HL-60/S4 treated with phorbol 12-myristate 13-acetate at 8.2 ng/mL for 4 days and 3 days (cell line): Measurements from ENCODE around the gene FAM53B.

Experiments
- in situ Hi-C: fragments of 300-500 bp; cut with MboI; formaldehyde crosslinking; loops from 2 replicates; pipeline ENCODE4 v1.15.0; 2022; ENCODE audit warnings: low sequenced_read_pairs

FAM53B gene

GRCh38 chr10:124743191-124744101, 732 bp downstream of the FAM53B start:
- in situ Hi-C loops = no loop called here

DNA sequence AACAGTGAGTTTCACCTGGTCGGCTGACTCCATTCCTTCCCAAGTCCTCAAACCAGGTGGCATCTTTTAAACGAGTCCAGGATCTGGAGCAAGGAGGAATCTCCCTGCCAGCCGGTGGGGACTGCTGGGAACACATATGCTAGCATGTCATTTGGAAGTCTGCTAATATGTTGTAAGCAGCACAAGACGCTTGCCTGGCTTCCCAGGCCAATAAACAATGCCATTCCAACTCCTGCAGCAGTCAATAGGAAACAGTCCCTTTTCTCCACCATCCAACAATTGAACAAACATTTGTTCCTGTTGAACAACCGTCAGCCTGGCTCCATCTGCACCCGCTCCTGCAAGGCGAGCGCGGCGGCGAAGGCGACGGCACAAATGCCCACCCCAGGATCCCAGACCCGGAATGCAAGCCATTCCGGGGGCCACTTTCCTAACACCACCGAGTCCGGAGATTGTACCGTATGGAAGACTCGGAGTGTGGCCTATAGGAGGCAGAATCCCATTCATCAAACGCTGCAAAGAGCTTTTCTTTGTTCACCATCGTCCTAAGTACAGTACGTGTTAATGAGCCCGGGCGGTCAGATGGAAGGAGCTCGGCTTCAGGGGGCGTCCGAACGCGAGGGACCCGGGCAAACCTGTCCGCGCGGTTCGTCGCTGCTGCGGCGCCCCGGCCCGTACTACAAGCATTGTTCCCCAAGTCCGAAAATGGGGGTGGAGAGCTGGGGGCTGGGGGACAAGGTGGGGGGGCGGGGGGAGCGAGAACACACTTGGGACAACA, 1.6 kb downstream of the FAM53B start:
- in situ Hi-C loops = no loop called here

GRCh38 chr10:124741922-124742412, 2.2 kb downstream of the FAM53B start:
- in situ Hi-C loops = no loop called here

GRCh38 chr10:124741281-124741921, 2.8 kb downstream of the FAM53B start:
- in situ Hi-C loops = no loop called here

GRCh38 chr10:124740369-124741280, 3.6 kb downstream of the FAM53B start:
- in situ Hi-C loops = no loop called here

- in situ Hi-C loops = no loop called here
These were observed 4.2 kb downstream of the FAM53B start for GRCh38 chr10:124739986-124740368.

DNA sequence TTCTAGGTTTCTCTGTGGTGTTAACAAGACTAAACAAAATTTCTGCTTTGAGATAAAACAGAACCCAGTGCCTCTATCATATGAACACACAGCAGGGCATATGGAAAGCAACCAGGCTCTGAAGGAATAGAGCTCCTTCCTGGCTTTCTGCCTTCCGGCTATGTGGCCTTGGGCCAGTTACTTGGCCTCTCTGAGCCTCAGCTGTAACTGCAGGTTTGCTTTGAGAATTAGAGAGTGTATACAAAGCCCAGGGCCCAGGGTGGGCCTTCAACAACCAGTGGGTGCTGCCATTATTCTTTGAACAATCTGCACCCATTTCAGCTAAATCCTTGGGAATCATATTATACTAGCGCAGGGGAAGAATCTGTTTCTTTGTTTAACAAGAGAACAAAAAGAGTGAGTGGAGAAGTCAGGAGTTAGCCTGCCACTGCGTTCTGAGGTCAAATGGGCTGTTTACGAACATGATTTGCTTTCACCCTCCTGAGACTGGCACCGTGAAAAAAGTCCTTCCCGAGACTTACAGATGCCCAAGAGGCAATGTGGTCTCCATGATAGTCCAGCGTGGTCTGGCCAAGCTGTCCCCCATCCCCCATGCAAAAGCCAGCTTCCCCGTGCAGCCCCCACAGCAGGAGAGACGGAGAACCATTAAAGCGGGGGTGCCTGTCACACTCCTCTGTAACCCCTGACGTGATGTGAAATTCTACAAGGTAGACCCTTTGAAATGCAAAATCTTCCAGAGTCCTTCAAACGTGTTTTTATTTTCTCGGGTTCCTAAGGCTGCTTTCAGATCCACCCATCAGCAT, 4.9 kb downstream of the FAM53B start:
- in situ Hi-C loops = no loop called here

GRCh38 chr10:124738441-124738840, 5.7 kb downstream of the FAM53B start:
- in situ Hi-C loops = no loop called here

GRCh38 chr10:124737708-124738107, 6.5 kb downstream of the FAM53B start:
- in situ Hi-C loops = no loop called here

GRCh38 chr10:124737221-124737620, 7.0 kb downstream of the FAM53B start:
- in situ Hi-C loops = no loop called here

GRCh38 chr10:124736491-124737136, 7.6 kb downstream of the FAM53B start:
- in situ Hi-C loops = no loop called here

- in situ Hi-C loops = no loop called here
These were observed 8.5 kb downstream of the FAM53B start for GRCh38 chr10:124735491-124736286.

DNA sequence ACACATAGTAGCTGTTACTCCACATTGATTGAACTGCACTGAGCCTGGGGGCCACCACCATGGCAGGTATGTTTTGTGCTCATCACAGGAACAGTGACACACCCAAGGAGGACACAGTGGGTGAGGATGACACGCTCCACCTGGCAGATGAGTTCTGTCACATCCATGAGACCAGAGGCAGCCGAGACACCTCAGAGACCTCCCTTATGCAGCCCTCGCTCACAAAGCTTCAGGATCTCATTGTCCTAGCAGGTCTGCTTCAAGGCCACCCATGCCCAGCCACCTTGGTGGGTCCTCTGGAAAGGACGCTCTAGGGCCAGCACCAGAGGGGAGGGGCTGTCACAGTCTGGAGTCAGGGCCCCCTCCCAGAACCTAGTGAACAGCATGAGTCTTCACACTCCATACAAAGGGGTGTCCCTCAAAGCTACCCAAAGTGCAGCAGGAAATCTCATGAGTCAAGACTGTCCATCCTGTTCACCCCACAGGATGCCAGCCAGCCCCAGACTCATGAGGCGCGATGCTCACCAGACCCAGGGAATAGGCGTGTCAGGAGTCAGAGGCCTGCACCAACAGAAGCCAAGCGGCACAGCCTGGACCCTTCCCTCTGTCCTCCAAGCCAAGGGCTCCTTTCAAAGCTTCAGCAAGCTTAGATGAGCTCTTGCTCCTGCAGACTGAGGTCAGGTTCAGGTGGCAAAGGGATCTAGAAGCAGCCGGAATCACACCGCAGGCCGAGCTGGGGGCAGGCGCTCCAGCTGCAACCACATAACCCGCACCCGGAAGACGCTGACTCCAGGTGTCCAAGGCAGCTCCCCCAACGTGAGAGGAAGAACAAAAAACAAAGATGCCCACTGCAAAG, 9.6 kb downstream of the FAM53B start:
- in situ Hi-C loops = no loop called here

DNA sequence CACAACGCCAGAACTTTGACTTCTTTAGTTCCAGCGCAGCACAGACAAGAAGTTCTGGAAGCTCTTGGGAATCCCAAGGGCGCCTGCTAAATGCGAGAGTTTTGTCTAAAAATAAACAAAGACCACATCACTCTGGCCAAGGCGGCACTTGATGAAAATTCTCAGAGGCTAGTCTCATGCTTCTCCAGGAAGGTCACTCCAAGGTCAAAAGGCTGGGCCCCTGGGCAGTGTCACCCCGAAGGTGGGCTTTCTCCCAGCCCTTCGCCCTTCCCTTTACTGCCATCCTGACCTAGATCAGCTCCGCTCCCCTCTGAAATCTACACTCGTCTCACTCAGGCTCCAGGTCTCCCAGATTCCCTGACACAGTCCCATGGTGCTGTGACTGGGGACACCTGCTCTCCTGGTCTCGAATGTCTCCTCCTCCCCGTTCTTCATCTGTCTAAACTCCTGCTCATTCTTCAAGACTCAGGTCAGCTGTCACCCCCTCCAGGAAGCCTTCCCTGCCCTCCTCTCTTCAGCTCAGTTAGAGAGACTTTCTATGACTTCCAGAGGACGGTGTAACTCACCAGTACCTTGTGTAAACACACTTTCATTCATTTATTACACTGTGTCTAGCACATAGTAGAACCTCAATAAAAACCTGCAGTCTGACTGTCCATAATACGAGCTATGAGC, 10.5 kb downstream of the FAM53B start:
- in situ Hi-C loops = no loop called here

DNA sequence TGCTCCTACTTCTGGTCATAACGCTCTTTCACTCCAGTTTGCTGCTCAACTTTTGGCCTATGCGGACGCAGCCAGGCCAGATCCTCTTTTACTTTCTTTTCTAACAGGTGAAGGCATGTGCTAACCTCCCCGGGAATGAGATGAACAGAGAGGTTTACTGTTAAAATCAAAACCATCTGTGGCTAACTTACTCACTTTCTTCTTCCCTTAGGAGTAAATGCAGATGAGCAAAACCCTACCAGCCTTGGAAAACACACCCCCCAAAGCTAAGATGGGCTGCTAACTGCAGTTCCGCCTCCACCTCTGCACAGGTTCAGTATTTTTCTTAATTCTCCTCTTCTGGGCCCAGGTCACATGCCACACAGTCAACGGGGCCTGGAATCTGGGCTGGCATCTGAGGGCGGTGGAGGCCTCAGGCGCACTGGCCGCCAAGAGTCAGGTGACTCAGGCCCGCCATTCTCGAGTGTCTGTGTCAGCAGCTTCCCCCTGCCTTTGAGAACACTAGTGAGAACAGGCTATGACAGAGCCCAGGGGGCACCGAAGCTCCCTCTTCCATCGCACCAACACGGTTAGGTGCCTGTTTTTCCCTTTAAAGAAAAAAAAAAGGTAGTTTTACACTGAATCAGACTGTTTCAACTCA, 11.1 kb downstream of the FAM53B start:
- in situ Hi-C loops = no loop called here

- in situ Hi-C loops = no loop called here
These were observed 12.6 kb downstream of the FAM53B start for GRCh38 chr10:124731551-124731950.
